ENCODE results near the gene U2AF2. TPM values are rescaled to one million over a fixed set of nuclear protein-coding genes. Genes with fewer than 3 reads are reported as not detected.

U2AF2 gene
- total RNA-seq, result 100 to 1,000 TPM; 285 to 293 TPM

DNA sequence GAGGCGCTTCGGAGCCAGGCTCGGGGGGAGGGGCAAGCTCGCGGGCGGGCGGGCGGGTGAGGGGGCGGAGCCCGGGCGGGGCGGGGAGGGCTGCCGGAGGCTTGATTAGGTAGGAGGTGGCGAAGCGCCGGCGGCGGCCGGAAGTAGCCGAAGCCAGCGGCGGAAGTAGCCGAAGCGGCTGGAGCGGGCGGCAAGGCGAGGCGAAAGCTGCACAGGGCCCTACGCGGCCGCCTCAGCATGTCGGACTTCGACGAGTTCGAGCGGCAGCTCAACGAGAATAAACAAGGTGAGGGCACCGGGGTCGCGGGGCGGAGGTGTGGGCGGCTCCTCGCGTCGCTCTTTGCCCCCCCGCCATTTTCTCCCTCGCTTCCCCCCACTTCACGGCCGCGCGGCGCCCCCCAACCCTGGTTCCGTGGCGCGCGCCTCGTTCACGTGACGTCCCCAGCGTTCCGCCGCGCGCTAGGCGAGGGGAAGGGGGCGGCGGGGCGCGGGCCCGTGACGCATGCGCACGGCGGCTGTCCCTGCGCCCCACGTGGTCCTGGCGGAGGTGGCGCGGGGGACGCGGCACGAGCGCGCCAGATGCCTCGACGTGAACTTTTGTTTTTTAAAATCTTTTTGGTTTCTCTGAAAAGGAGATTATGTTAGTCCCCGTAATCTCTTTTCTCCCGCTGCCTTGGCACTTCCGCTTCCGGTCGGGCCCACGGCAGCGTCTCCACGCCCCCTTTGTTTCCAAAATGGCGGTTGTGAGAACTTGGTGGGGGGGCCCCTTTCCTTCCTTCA lies at the start of gene U2AF2:
U2AF2 (plus strand) TSS at position 168 of the 780 bp plus-strand sequence; CDS start at position 238, 70 bp downstream.
- peak; percentile 98 for DNase-seq
- no peaks in the 10 kb centered on the region for H3K9me3 Mint-ChIP-seq
- H3K36me3 Mint-ChIP-seq (ENCODE audit: low read depth), result peaks cover 27% of the 10 kb centered on the region
- intact Hi-C loops (cut with micrococcal nuclease), result loop anchor here (1.0 to 10.0 kb wide), 10 partner anchors 20 to 1464 kb away; partner anchors contain the start of genes EPN1, FIZ1, KMT5C and LENG9
- H3K4me3 Mint-ChIP-seq, result peak within 1 kb of the TSS; percentile 88
- CTCF ChIA-PET, result interaction anchor here (0.6 to 1.3 kb wide), 9 partner anchors 8 to 129 kb away, joined by 3 to 7 read pairs (median 4); no protein-coding TSS in a partner anchor
- peaks cover 40% of the 10 kb centered on the region for H3K4me1 Mint-ChIP-seq (ENCODE audit: low read depth)
- peak within 1 kb of the TSS; percentile 98 for H3K27ac Mint-ChIP-seq
- no peaks in the 10 kb centered on the region for H3K27me3 Mint-ChIP-seq (ENCODE audit: low read depth)

DNA sequence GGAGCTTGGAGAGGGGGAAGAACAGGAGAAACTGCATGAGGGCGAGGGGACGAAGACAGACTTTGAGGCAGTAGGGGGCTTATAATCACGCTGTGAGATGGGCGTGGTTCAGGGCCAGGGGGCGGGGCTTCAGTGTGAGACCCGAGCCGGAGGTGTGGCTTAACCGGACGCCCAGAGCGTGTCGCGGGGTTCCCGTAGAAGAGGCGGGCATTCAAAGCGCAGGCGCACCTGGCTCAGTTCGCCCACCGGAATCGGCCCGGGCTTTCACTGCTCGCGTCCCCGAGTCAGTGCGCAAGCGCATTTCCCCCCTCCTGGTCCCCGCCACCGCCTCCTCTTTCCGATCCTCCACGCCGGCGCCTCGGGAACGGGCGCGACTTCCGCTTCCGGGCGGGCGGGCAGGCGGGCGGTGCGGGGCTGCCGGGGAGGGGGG lies 49.6 kb upstream of the U2AF2 start:
- Mint-ChIP-seq H3K9me3 (no peaks in the 10 kb centered on the region), H3K4me3 (peak overlapping the region; percentile 86), H3K36me3 (ENCODE audit: low read depth) (peaks cover 21% of the 10 kb centered on the region), H3K27ac (peak overlapping the region; percentile 96), H3K27me3 (ENCODE audit: low read depth) (no peaks in the 10 kb centered on the region), H3K4me1 (ENCODE audit: low read depth) (peaks cover 52% of the 10 kb centered on the region)
- DNase-seq, result peak; percentile 100
- CTCF ChIA-PET, result interaction anchor here (0.7 to 3.0 kb wide), 11 partner anchors 14 to 137 kb away, joined by 3 to 41 read pairs (median 6); partner anchors contain the start of genes NAT14, ZNF579 and ZNF784
- intact Hi-C loops (cut with micrococcal nuclease), result loop anchor here (1.0 to 10.0 kb wide), 6 partner anchors 19 to 488 kb away; partner anchors contain the start of genes PPP1R12C, TNNT1, ZNF580 and ZNF581

DNA sequence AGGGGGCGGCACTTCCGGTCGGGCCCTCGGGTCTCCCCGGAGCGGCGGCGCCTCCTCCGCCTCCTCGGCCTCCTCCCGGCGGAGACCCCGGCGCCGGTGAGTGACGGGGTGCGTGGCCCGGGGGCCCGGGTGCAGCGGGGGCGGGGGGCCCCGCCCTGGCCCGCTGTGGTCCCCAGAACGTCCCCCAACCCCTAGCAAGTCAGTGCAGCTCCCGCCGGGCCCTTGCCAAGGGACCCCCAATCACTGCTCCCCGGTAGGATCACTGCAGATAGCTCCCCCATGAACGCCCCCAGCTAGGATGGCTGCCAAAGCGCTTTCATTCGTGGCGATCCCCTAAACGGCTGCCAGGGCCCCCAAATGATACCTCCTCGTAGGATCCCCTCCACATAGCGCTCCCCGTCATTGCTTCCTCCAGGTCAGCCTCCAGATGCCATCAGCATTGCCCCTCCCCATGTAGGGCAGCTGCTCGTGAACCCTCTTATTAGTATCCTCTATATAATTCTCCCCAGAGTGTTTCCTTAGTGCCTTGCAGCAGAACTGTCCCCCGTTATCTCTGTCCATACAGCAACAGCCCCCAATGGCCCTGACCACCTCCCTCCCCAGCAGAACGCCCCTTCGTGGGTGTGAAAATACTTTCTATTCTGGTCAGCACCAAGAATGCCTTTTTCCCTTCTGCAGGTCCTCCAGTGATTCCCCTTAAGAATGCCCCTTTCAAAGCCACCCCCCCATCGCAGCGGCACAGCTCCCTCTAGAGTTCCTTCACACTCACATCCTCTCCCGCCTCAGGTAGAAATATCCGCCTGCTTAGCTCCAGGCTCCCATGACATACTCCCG lies 49.0 kb upstream of the U2AF2 start, which contains the start of gene ZNF865:
ZNF865 (plus strand) TSS at position 11 of the 834 bp plus-strand sequence. CDS start 7,972 bp downstream, outside the sequence.
- CTCF ChIA-PET, result interaction anchor here (0.5 to 3.0 kb wide), 18 partner anchors 12 to 187 kb away, joined by 3 to 41 read pairs (median 4); partner anchors contain the start of genes NAT14, ZNF579 and ZNF784
- intact Hi-C loops (cut with micrococcal nuclease), result loop anchor here (1.0 to 10.0 kb wide), 9 partner anchors 18 to 489 kb away; partner anchors contain the start of genes ISOC2, PPP1R12C, TNNT1 and U2AF2
- no peaks in the 10 kb centered on the region for H3K9me3 Mint-ChIP-seq
- peak within 1 kb of the TSS; percentile 89 for H3K4me3 Mint-ChIP-seq
- H3K4me1 Mint-ChIP-seq (ENCODE audit: low read depth), result peaks cover 58% of the 10 kb centered on the region
- DNase-seq, result peak; percentile 89
- no peaks in the 10 kb centered on the region for H3K27me3 Mint-ChIP-seq (ENCODE audit: low read depth)
- peaks cover 21% of the 10 kb centered on the region for H3K36me3 Mint-ChIP-seq (ENCODE audit: low read depth)
- H3K27ac Mint-ChIP-seq, result peak within 1 kb of the TSS; percentile 96

DNA sequence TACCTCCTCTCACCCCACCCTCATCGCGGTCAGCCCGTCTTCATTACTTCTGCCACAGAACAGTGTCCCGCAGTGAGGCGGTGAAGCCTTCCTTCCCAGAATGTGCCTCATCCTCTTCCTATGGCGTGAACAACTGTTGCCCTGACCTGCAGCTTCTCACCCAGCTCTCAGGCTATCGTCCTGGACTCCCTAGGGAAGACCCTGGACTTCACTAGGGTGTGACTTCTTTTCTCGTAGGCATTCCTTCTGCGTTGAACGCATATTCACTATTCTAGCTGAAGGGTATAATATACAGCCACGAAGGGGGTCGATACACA lies 48.4 kb upstream of the U2AF2 start:
- CTCF ChIA-PET, result interaction anchor here (0.5 to 3.0 kb wide), 17 partner anchors 11 to 186 kb away, joined by 3 to 41 read pairs (median 5); partner anchors contain the start of genes NAT14, ZNF579 and ZNF784
- intact Hi-C loops (cut with micrococcal nuclease), result loop anchor here (1.0 to 10.0 kb wide), 5 partner anchors 36 to 462 kb away; partner anchors contain the start of genes ISOC2, TNNT1, U2AF2 and ZNF580
- DNase-seq, result no peak
- Mint-ChIP-seq H3K4me1 (ENCODE audit: low read depth) (peaks cover 58% of the 10 kb centered on the region), H3K27ac (peak overlapping the region; percentile 93), H3K27me3 (ENCODE audit: low read depth) (no peaks in the 10 kb centered on the region), H3K36me3 (ENCODE audit: low read depth) (peaks cover 21% of the 10 kb centered on the region), H3K4me3 (peak overlapping the region; percentile 89), H3K9me3 (no peaks in the 10 kb centered on the region)

DNA sequence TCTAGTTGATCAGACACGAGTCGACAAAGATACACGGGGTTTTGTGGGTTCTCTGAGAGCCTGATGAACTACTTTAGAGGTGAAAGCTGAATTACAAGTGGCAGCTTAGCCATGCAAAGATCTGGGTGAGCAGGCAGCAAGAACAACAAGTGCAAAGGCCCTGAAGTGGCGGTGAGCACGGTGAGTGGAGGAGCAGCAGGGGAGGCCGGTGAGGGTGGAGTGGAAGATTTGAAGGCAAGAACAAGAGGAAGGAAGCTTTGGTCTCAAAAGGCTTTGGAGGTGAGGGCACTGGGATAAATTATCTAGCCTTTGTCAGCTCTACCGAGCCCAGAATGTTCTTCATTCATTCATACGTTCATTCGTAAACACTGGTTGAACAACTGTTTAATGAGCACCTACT lies 48.0 kb upstream of the U2AF2 start:
- no peak for DNase-seq
- Mint-ChIP-seq H3K36me3 (ENCODE audit: low read depth) (peaks cover 21% of the 10 kb centered on the region), H3K27me3 (ENCODE audit: low read depth) (no peaks in the 10 kb centered on the region), H3K4me3 (peak overlapping the region; percentile 89), H3K9me3 (no peaks in the 10 kb centered on the region), H3K4me1 (ENCODE audit: low read depth) (peaks cover 59% of the 10 kb centered on the region), H3K27ac (peak overlapping the region; percentile 93)
- intact Hi-C loops (cut with micrococcal nuclease), result loop anchor here (1.0 to 10.0 kb wide), 5 partner anchors 35 to 462 kb away; partner anchors contain the start of genes ISOC2, TNNT1, U2AF2 and ZNF580
- CTCF ChIA-PET, result interaction anchor here (0.5 to 3.0 kb wide), 17 partner anchors 11 to 186 kb away, joined by 3 to 41 read pairs (median 5); partner anchors contain the start of genes NAT14, ZNF579 and ZNF784

DNA sequence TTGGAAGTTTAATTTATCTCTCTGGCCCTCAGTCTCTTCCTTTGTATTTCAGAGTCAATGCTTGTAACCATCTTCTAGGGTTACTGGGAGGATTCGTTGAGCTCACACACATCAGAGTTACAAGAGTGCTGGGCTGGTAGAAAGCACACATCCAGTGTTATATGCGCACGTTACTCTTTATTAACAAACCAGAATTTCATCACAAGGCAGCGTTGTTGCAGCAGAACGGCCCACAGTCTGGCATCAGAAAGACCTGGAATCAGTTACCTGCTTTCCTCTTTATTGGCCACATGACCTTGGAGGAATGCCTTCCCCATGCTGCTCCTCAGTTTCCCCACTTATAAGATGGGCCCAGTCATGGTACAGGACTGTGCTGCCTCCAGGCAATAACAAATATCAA lies 45.5 kb upstream of the U2AF2 start:
- Mint-ChIP-seq H3K4me1 (ENCODE audit: low read depth) (peaks cover 58% of the 10 kb centered on the region), H3K36me3 (ENCODE audit: low read depth) (peaks cover 24% of the 10 kb centered on the region), H3K27ac (no peak overlapping the region), H3K4me3 (no peak overlapping the region), H3K27me3 (ENCODE audit: low read depth) (no peaks in the 10 kb centered on the region), H3K9me3 (no peaks in the 10 kb centered on the region)
- CTCF ChIA-PET, result interaction anchor here (1.3 kb wide), 1 partner anchor 24 kb away, joined by 4 read pairs; no protein-coding TSS in a partner anchor
- DNase-seq, result no peak
- intact Hi-C loops (cut with micrococcal nuclease), result loop anchor here (5.0 to 10.0 kb wide), 2 partner anchors 33 to 465 kb away; partner anchors contain the start of genes TNNT1, ZNF580 and ZNF581

DNA sequence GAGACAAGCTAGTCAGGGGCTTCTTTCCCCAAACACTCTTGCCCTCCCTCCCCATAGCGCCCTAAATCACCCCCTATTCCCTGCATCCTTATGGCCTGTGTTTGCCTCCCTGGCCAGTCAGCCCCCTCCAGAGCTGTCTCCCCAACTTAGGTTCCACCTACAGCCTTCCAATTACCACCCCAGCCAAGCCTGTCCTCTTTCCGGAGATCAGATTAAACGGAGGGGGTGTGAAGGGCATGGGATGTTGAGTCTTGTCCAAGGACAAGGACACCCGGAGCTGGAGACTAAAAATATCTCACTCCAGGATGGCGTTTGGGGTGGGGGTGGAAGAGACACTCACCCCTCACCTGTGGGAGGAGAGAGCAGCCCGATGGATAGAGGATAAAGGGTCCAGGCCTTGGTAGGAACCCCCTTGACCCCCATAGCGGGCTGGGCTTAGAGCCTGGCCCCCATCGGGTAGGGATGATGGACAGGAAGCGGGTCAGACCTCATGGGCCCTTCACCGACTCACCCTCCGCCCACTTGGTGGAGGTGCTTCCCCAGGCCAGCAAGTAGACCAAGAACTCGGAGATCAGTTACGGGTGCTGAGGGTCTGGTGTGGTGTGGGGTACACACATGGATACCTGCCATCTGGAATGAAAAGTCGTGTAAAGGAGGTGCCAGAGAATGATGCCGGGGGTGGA lies 43.4 kb upstream of the U2AF2 start:
- DNase-seq, result no peak
- peaks cover 49% of the 10 kb centered on the region for H3K4me1 Mint-ChIP-seq (ENCODE audit: low read depth)
- peaks cover 23% of the 10 kb centered on the region for H3K36me3 Mint-ChIP-seq (ENCODE audit: low read depth)
- CTCF ChIA-PET, result interaction anchor here (0.7 kb wide), 1 partner anchor 55 kb away, joined by 3 read pairs; no protein-coding TSS in a partner anchor
- H3K9me3 Mint-ChIP-seq, result no peaks in the 10 kb centered on the region
- H3K4me3 Mint-ChIP-seq, result no peak overlapping the region
- no peaks in the 10 kb centered on the region for H3K27me3 Mint-ChIP-seq (ENCODE audit: low read depth)
- H3K27ac Mint-ChIP-seq, result no peak overlapping the region
- intact Hi-C loops (cut with micrococcal nuclease), result no loop called here

DNA sequence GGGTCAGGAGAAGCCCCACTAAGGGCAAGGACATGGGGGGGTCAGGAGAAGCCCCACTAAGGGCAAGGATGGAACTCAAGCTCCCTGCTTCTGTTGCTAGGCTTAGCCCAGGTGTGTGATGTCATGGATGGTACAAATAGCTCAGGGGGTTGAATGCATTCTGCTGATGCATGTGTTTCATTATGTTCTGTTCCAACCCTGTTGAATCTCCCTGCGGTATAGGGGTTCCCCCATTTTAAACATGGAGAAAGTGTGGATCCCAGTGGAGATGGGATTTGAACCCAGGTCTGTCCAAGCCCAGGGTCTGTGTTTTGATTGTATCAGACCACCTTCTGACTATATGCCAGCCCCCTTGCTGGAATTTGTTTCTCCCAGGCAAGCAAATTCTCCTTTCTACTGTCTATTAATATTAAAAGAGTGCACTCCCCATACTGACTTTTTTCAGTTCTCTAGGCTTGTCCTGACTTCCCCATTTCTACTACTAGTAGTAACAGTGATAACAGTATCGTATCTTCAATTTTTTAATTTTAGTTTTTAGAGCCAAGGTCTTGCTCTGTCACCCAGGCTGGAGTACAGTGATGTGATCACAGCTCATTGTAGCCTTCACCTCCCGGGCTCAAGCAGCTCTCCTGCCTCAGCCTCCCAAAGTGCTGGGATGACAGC lies 42.7 kb upstream of the U2AF2 start:
- Mint-ChIP-seq H3K4me1 (ENCODE audit: low read depth) (peaks cover 44% of the 10 kb centered on the region), H3K27me3 (ENCODE audit: low read depth) (no peaks in the 10 kb centered on the region), H3K27ac (no peak overlapping the region), H3K4me3 (no peak overlapping the region), H3K36me3 (ENCODE audit: low read depth) (peaks cover 23% of the 10 kb centered on the region), H3K9me3 (no peaks in the 10 kb centered on the region)
- CTCF ChIA-PET, result no interaction called here
- intact Hi-C loops (cut with micrococcal nuclease), result no loop called here
- no peak for DNase-seq

DNA sequence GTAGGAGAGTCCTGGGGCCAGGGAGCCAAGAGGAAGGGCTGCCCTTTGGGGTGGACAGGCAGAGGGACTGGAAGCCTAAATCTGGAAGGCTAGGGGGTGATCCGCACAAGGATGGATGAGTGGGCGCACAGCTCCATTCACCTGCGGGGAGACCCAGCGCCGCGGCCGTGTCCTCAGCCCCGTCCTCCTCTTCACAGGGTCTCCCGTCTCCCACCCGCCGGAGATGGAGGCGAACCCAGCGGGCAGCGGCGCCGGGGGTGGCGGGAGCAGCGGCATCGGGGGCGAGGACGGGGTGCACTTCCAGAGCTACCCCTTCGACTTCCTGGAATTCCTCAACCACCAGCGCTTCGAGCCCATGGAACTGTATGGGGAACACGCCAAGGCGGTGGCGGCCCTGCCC lies 41.4 kb upstream of the U2AF2 start:
- intact Hi-C loops (cut with micrococcal nuclease), result no loop called here
- peaks cover 34% of the 10 kb centered on the region for H3K4me1 Mint-ChIP-seq (ENCODE audit: low read depth)
- H3K27ac Mint-ChIP-seq, result no peak overlapping the region
- H3K4me3 Mint-ChIP-seq, result no peak overlapping the region
- peaks cover 23% of the 10 kb centered on the region for H3K36me3 Mint-ChIP-seq (ENCODE audit: low read depth)
- CTCF ChIA-PET, result interaction anchor here (0.6 kb wide), 1 partner anchor 26 kb away, joined by 4 read pairs; no protein-coding TSS in a partner anchor
- H3K9me3 Mint-ChIP-seq, result no peaks in the 10 kb centered on the region
- H3K27me3 Mint-ChIP-seq (ENCODE audit: low read depth), result no peaks in the 10 kb centered on the region
- DNase-seq, result no peak

DNA sequence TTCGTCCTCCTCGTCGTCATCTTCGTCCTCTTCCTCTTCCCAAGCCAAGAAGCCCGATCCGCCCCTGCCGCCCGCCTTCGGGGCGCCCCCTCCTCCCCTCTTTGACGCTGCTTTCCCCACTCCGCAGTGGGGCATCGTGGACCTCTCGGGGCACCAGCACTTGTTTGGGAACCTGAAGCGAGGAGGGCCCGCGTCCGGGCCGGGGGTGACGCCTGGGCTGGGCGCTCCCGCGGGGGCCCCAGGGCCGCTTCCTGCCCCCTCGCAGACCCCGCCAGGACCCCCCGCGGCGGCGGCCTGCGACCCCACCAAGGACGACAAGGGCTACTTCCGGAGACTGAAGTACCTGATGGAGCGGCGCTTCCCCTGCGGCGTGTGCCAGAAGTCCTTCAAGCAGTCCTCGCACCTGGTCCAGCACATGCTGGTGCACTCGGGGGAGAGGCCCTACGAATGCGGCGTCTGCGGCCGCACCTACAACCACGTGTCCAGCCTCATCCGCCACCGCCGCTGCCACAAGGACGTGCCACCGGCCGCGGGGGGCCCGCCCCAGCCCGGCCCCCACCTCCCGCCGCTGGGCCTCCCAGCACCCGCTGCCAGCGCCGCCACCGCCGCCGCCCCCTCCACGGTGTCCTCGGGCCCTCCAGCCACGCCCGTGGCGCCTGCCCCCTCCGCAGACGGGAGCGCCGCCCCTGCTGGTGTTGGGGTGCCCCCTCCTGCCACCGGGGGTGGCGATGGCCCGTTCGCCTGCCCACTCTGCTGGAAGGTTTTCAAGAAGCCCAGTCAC lies 40.7 kb upstream of the U2AF2 start:
- intact Hi-C loops (cut with micrococcal nuclease), result no loop called here
- CTCF ChIA-PET, result no interaction called here
- Mint-ChIP-seq H3K27ac (no peak overlapping the region), H3K9me3 (no peaks in the 10 kb centered on the region), H3K36me3 (ENCODE audit: low read depth) (peaks cover 24% of the 10 kb centered on the region), H3K4me1 (ENCODE audit: low read depth) (peaks cover 30% of the 10 kb centered on the region), H3K27me3 (ENCODE audit: low read depth) (no peaks in the 10 kb centered on the region), H3K4me3 (no peak overlapping the region)
- DNase-seq, result no peak
